Bronchial epithelial cell (primary cell): Measurements from ENCODE around the gene ZDHHC1. TPM values are rescaled to one million over a fixed set of nuclear protein-coding genes. Genes with fewer than 3 reads are reported as not detected.

ENCODE experiments used
- DNase-seq: peaks from one replicate; pipeline ENCODE4 v3.0.0-alpha.2; 2010; ENCODE audit warnings: low read depth
- FAIRE-seq: peaks from 2 replicates; lab custom pipeline; 2011; peaks lifted over from hg19 to GRCh38; lab: Jason Lieb, UNC
- H3K27me3 ChIP-seq: 2 replicates; pipeline ENCODE4 v1.5.1; 2011; ENCODE audit warnings: low read length; ENCODE audit not compliant: control insufficient read depth, insufficient read depth
- H3K36me3 ChIP-seq: 2 replicates; pipeline ENCODE4 v1.5.1; 2011; ENCODE audit warnings: low read length; ENCODE audit not compliant: control insufficient read depth, insufficient read depth
- H3K4me3 ChIP-seq: 2 replicates; pipeline ENCODE4 v1.5.1; 2011; ENCODE audit warnings: mild to moderate bottlenecking, low read depth, low read length, control low read depth
- CTCF ChIP-seq: IDR thresholded peaks from 2 replicates; pipeline ENCODE4 v1.5.1; 2011; ENCODE audit warnings: mild to moderate bottlenecking, moderate library complexity, low read length, control low read depth, inconsistent platforms; ENCODE audit not compliant: insufficient read depth, severe bottlenecking
- total RNA-seq: library from RNA; depleted of rRNA; stranded (reverse); fragments of >200 nt; gene quantifications from 2 replicates; pipeline ENCODE4 v1.2.1, GENCODE V29; 2014

The ZDHHC1 gene
- total RNA-seq, 1 donor from 2014 or later: 1.8 TPM

DNA sequence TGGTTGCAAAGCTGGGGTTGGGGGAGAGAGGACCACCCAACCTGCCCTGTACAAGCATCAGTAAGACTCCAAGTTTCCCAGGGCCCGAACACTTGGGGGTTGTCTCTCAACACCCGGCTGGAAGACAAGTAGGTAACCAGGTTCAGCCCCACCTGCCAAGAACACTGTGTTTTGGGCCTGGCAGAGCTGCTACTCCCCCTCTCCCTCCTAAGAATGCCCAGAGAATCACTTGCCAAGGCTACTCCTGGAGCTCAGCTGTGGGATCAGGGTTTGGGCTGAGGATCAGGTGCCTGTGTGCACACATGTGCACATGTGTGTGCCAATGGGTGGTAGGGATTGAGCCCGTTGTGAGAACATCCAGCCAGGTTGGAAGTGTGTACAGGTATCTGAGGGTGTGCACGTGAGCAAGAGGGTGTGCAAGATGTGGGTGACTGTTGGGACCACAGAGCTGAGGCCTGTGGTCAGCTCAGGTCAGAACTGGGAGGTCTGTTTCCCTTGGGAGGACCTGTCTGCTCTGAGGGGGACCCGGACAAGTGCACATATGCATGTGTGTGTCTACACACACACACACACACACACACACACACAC is 16.9 kb upstream of the ZDHHC1 start:
- Histone ChIP-seq H3K36me3 (peaks cover 4% of the 10 kb centered on the region), H3K4me3 (no peak overlapping the region), H3K27me3 (no peaks in the 10 kb centered on the region)
- FAIRE-seq (no peak), DNase-seq (no peak)
- TF ChIP-seq CTCF: no peak

DNA sequence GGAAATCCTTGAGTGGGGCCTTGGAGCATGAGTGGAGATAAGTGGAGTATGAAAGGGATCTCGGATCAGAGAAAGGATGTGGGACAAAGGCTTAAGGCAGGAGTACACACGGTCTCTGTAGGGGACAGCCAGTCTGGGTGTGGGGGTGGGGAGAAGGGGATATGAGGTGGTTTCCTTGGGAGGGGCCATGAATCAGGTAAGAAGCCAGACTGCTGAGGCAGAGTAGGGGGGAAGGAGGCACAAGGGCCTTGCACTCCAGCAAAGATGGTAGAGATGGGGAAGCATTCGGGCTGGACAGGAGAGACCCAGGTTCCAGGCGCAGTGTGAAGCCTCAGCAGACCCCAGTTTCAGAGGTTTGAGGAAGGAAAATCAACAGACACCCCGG is 16.2 kb upstream of the ZDHHC1 start:
- DNase-seq (no peak), FAIRE-seq (no peak)
- no peak for TF ChIP-seq CTCF
- Histone ChIP-seq H3K36me3 (peaks cover 1% of the 10 kb centered on the region), H3K4me3 (no peak overlapping the region), H3K27me3 (no peaks in the 10 kb centered on the region)

GRCh38 chr16:67431775-67432505 is 15.7 kb upstream of the ZDHHC1 start:
- Histone ChIP-seq H3K4me3 (peak overlapping the region; percentile 45), H3K27me3 (no peaks in the 10 kb centered on the region), H3K36me3 (peaks cover 1% of the 10 kb centered on the region)
- no peak for TF ChIP-seq CTCF
- no peak for FAIRE-seq
- no peak for DNase-seq

DNA sequence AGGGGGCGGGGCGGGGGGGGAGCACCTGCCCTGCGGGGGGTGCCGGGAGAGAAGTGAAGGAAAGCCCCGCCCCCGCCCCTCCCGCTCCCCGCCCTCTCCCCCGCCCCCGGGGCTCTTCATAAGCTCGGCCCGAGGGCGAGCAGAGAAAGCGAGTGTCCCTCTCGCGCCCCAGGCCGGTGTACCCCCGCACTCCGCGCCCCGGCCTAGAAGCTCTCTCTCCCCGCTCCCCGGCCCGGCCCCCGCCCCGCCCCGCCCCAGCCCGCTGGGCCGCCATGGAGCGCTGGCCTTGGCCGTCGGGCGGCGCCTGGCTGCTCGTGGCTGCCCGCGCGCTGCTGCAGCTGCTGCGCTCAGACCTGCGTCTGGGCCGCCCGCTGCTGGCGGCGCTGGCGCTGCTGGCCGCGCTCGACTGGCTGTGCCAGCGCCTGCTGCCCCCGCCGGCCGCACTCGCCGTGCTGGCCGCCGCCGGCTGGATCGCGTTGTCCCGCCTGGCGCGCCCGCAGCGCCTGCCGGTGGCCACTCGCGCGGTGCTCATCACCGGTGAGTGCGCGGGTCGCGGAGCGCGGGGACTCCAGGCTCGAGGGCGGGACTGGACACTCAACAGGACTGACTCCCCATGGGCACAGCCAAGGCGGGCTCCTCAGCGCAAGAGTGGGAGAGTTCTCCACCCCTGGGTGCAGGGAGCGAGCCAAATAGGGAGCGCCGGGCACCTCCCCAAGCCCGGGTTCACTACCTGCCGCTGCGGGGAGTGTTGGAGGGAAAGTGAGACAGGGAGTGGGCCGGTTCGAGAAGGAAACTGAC is 14.9 kb upstream of the ZDHHC1 start, which contains the start of gene HSD11B2:
Gene HSD11B2 (plus strand): TSS at position 145 of the 798 bp plus-strand sequence. CDS start 128 bp downstream, at position 273.
- Histone ChIP-seq H3K4me3 (peak within 1 kb of the TSS; percentile 45), H3K36me3 (no peaks in the 10 kb centered on the region), H3K27me3 (no peaks in the 10 kb centered on the region)
- DNase-seq: peak; percentile 44
- TF ChIP-seq CTCF: peak; percentile 18
- FAIRE-seq: no peak

- Histone ChIP-seq H3K36me3 (no peaks in the 10 kb centered on the region), H3K4me3 (peak overlapping the region; percentile 45), H3K27me3 (no peaks in the 10 kb centered on the region)
- no peak for FAIRE-seq
- no peak for TF ChIP-seq CTCF
- no peak for DNase-seq
Measured at GRCh38 chr16:67430504-67430976, 14.3 kb upstream of the ZDHHC1 start.
